Activated T-helper 2 cell treated with anti-CD3 and anti-CD28 coated beads, Interferon-gamma antibody, Interleukin-2, Interleukin-4, amounts not matched to agents 10 μg/mL and 5 μg/mL and 100 μg/mL, durations not matched to agents 14 hours and 24 hours and 36 hours (primary cell): ENCODE results near the gene STXBP5. TPM values are rescaled to one million over a fixed set of nuclear protein-coding genes. Genes with fewer than 3 reads are reported as not detected.

Experiments used
- DNase-seq: peaks from one replicate; pipeline ENCODE4 v3.0.0; 2021; ENCODE audit warnings: low spot score
- H3K27ac Mint-ChIP-seq: one replicate; pipeline ENCODE4 v1.8.0; 2021; ENCODE audit warnings: mixed read lengths
- H3K27me3 Mint-ChIP-seq: one replicate; pipeline ENCODE4 v1.8.0; 2021; ENCODE audit warnings: low read depth, mixed read lengths
- H3K36me3 Mint-ChIP-seq: one replicate; pipeline ENCODE4 v1.8.0; 2021; ENCODE audit warnings: low read depth, mixed read lengths
- H3K4me1 Mint-ChIP-seq: one replicate; pipeline ENCODE4 v1.8.0; 2021; ENCODE audit warnings: low read depth, mixed read lengths
- H3K4me3 Mint-ChIP-seq: one replicate; pipeline ENCODE4 v1.8.0; 2021; ENCODE audit warnings: low read depth, mild to moderate bottlenecking, moderate library complexity, mixed read lengths
- H3K9me3 Mint-ChIP-seq: one replicate; pipeline ENCODE4 v1.8.0; 2021; ENCODE audit warnings: mixed read lengths
- intact Hi-C: fragments of 100-400 bp; cut with micrococcal nuclease; formaldehyde crosslinking; loops from one replicate; pipeline ENCODE4 v1.15.1; 2023
- total RNA-seq: library from RNA; stranded (reverse); gene quantifications from 2 replicates; pipeline ENCODE4 v1.2.3, GENCODE V29; 2022

The STXBP5 gene
- total RNA-seq, 1 donor from 2014 or later: 21.2 TPM

DNA sequence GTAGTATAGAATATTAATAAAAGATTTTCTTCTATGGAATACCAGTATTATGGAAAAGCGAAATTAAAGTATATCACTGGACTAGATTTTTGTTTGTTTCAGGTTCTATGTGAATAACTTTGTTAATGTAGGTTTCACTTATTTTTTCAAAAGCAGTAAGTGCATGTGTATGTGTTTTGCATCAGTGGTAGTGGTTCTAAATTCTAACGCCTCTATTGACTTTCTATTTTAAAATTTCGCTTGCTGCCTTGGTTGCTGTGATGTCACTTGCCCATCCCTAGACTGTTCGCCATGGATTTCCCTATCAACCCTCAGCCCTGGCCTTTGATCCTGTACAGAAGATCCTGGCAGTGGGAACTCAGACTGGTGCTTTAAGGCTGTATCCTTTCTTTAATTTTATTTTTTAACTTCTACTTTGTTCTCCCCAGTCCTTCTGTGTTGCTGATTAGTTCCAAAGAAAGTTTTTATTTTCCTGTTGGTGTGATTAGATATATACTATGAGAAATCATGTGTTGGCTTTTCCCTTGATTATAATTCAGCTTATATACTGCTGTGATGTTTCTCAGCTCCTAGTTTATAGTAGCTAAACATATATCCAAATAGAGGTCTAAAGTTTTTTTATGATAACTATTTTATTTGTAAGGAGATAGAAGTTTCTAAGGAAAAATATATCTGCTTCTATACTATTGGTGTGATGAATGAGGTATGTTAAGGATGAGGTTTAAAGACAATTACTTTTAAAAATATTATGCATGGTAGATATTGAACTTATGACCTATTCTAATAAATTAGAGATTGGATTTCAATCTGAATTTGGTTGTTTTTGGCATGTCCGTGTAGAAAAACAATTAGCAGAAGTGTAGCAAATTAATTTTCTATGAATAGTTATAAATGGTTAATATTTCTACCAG is 1.7 kb downstream of the STXBP5 start:
- H3K4me3 Mint-ChIP-seq: peak overlapping the region; percentile 95
- no peak overlapping the region for H3K27ac Mint-ChIP-seq
- DNase-seq: no peak
- H3K27me3 Mint-ChIP-seq: no peaks in the 10 kb centered on the region
- H3K4me1 Mint-ChIP-seq: peaks cover 39% of the 10 kb centered on the region
- intact Hi-C loops: loop anchor here (10.0 kb wide), 3 partner anchors 421 to 1471 kb away; partner anchors contain the start of genes EPM2A and SHPRH
- no peaks in the 10 kb centered on the region for H3K9me3 Mint-ChIP-seq
- peaks cover 20% of the 10 kb centered on the region for H3K36me3 Mint-ChIP-seq

DNA sequence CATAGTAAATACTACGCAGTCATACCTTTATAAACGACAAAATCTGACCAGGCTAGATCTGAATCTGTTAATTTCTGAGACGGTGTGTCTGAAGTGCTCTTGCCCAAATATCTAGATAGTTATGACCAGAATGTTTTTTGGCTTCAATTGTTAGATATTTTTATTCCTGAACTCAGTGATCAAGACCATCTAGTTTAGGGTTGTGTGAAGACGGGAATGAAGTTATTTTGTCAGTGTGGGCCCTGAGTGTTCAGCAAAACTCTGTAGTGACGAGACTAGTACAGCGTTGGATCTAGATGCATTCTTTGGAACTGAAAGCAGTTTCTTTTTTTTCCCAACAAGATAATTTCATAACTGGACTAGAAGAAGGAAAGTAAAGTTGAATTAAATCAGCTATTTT is 3.1 kb downstream of the STXBP5 start:
- Mint-ChIP-seq H3K27me3 (no peaks in the 10 kb centered on the region), H3K9me3 (no peaks in the 10 kb centered on the region), H3K36me3 (peaks cover 24% of the 10 kb centered on the region), H3K4me3 (no peak overlapping the region), H3K4me1 (peaks cover 33% of the 10 kb centered on the region), H3K27ac (no peak overlapping the region)
- intact Hi-C loops: loop anchor here (10.0 kb wide), 3 partner anchors 423 to 1473 kb away; partner anchors contain the start of genes EPM2A and SHPRH
- DNase-seq: no peak

DNA sequence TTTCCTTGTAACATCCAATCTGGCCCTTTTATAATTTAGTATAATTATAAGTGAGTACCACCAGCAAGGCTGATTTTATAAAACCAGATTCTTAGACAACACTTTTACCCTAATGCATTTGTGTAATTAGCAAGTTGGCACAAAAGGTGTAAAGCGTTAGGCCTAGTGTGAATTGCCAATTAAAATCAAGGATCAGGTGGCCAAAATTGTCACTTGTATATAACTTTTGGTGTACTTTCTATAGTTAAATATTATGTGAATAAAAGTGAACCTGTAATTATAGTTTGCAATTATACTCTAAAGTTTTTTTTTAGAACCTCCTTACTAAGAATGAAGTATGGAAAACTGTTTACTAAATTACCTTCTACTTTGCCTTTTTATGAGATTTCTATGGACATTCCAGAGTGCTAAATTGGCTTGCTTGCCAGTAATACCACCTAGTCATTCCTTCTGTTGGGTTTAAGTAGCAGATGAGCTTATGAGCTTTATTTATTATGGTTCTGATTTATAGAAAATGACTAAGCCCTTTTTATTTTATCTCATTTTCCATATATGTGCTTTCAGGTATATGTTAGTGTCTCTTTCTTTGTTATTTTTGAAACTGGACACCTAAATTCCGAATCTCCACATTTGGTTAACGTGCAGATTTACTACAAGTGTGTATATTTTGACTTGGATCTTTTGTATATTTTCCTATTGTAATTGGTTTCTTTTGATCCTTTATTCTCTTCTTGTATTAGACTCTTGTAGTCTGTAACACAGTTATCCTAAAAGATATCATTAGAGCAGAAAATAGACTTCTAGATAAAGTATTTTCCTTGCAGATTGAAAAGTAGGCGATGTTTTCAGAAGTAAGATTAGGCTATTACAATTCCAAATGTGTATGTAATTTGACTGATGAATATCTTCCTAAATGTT is 3.9 kb downstream of the STXBP5 start:
- intact Hi-C loops: loop anchor here (10.0 kb wide), 3 partner anchors 423 to 1473 kb away; partner anchors contain the start of genes EPM2A and SHPRH
- H3K9me3 Mint-ChIP-seq: no peaks in the 10 kb centered on the region
- H3K4me3 Mint-ChIP-seq: no peak overlapping the region
- no peaks in the 10 kb centered on the region for H3K27me3 Mint-ChIP-seq
- peaks cover 36% of the 10 kb centered on the region for H3K4me1 Mint-ChIP-seq
- no peak for DNase-seq
- peaks cover 27% of the 10 kb centered on the region for H3K36me3 Mint-ChIP-seq
- no peak overlapping the region for H3K27ac Mint-ChIP-seq

DNA sequence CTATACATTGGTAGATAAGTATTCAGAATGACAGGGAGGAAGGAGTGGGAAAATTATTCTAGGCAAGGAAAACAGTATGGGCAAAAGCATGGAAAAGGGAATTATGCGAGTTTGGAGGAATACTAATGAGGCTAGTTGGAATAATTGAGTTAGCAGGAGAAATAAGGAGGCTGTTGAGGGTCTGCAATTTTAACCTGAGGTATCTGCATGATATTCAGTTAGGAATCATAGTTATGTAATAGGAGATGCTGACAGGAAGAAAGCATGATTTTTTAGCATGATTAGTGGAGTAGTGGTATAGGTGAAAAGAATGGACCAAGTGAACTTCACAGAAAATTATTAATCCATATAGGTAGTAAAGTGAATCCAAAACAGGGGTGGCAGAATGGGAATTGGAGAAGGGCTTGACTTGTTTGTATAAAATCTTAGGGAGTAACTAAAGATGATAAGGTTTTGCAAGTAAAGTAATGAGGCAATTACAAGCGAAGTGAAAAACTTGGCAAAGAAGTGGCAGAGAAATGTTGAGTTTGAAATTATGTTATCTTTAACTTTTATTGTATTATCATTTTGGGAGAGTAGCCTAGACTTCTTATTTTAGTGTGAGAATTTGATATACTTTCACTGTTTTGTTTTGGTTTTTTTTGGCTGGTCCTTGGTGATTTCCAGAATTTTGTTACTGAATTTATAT is 5.7 kb downstream of the STXBP5 start:
- intact Hi-C loops: loop anchor here (10.0 kb wide), 3 partner anchors 425 to 1475 kb away; partner anchors contain the start of genes EPM2A and SHPRH
- no peaks in the 10 kb centered on the region for H3K27me3 Mint-ChIP-seq
- H3K4me1 Mint-ChIP-seq: peaks cover 31% of the 10 kb centered on the region
- H3K36me3 Mint-ChIP-seq: peaks cover 25% of the 10 kb centered on the region
- no peak for DNase-seq
- H3K4me3 Mint-ChIP-seq: no peak overlapping the region
- no peak overlapping the region for H3K27ac Mint-ChIP-seq
- H3K9me3 Mint-ChIP-seq: no peaks in the 10 kb centered on the region

DNA sequence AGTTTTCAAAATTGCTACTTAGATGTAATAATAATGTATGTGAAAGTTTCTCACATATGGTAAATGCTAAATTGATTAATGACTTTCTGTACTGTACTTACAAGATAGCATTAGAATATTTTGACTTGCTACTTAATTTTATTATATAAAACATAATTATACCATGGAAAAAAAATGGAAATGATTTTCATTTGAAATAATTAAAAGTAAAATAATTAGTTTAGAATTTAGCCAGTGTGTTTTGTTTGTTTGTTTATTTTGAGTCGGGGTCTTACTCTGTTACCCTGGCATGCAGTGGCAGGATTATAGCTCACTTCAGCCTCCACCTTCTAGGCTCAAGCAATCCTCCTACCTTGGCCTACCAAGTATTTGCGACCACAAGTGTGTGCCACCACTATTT is 7.1 kb downstream of the STXBP5 start:
- Mint-ChIP-seq H3K4me1 (peaks cover 21% of the 10 kb centered on the region), H3K4me3 (no peak overlapping the region), H3K27ac (no peak overlapping the region), H3K36me3 (peaks cover 23% of the 10 kb centered on the region), H3K27me3 (no peaks in the 10 kb centered on the region), H3K9me3 (no peaks in the 10 kb centered on the region)
- intact Hi-C loops: no loop called here
- DNase-seq: no peak

DNA sequence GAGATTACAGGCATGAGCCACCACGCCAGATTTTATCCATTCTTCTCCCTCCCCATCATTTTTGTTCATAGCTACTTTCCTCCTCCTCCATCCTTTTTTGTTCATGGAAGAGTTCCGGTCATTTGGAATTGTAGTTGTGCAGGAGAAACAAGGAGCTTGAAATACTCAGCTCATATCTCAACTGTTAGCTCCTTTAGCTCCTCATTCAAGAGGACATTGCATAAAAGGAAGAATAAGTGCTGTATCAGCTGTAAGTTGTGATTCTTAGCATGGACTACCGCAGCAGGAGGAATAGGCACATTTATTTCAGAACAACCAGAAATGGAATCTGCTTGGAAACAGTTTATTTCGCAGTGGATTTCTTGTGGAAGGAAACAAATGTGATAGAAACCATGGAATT is 7.6 kb downstream of the STXBP5 start:
- no peaks in the 10 kb centered on the region for H3K27me3 Mint-ChIP-seq
- H3K27ac Mint-ChIP-seq: no peak overlapping the region
- peaks cover 20% of the 10 kb centered on the region for H3K4me1 Mint-ChIP-seq
- no peak overlapping the region for H3K4me3 Mint-ChIP-seq
- peaks cover 23% of the 10 kb centered on the region for H3K36me3 Mint-ChIP-seq
- no peaks in the 10 kb centered on the region for H3K9me3 Mint-ChIP-seq
- intact Hi-C loops: no loop called here
- DNase-seq: no peak

DNA sequence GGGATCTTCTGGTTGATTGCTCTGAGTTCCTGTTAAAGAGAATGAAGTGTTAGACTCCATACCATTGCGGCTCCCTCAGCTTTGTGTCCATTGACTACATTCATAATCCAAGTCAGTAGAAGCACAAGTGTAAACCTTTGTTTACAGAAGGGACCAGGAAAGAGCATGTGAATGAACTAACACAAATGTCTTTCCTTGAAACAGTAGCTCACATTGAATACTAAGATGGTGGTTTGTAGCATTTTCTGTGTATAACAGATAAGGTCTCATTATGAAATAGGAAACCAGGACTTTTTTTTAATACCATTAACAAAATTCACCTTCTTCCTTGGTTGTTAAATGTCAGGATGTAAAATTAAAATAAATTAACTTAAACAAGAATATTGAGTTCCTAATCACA is 8.4 kb downstream of the STXBP5 start:
- no peak overlapping the region for H3K4me3 Mint-ChIP-seq
- H3K36me3 Mint-ChIP-seq: peaks cover 18% of the 10 kb centered on the region
- no peak for DNase-seq
- H3K9me3 Mint-ChIP-seq: no peaks in the 10 kb centered on the region
- H3K27ac Mint-ChIP-seq: no peak overlapping the region
- H3K27me3 Mint-ChIP-seq: no peaks in the 10 kb centered on the region
- intact Hi-C loops: no loop called here
- peaks cover 14% of the 10 kb centered on the region for H3K4me1 Mint-ChIP-seq

DNA sequence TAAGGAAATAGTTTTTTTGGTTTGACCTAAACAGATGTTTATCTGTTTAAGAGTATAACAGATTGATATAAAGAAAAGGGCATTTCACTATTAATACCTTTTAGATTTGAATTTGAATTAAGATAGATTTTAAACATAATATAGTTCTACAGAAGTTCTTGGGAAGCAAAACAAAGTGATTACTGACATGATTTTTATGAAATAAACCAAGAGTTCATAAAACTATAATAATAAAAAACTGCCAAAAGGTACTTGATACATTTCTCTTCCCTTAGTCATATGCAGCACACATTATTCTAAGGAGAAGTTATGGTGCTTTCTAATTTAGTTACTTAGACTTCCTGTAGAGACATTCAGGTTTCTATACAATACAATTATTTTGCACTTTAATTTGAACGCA is 9.6 kb downstream of the STXBP5 start:
- Mint-ChIP-seq H3K27ac (no peak overlapping the region), H3K27me3 (no peaks in the 10 kb centered on the region), H3K36me3 (peaks cover 18% of the 10 kb centered on the region), H3K4me1 (peaks cover 11% of the 10 kb centered on the region), H3K4me3 (no peak overlapping the region), H3K9me3 (no peaks in the 10 kb centered on the region)
- DNase-seq: no peak
- intact Hi-C loops: no loop called here

DNA sequence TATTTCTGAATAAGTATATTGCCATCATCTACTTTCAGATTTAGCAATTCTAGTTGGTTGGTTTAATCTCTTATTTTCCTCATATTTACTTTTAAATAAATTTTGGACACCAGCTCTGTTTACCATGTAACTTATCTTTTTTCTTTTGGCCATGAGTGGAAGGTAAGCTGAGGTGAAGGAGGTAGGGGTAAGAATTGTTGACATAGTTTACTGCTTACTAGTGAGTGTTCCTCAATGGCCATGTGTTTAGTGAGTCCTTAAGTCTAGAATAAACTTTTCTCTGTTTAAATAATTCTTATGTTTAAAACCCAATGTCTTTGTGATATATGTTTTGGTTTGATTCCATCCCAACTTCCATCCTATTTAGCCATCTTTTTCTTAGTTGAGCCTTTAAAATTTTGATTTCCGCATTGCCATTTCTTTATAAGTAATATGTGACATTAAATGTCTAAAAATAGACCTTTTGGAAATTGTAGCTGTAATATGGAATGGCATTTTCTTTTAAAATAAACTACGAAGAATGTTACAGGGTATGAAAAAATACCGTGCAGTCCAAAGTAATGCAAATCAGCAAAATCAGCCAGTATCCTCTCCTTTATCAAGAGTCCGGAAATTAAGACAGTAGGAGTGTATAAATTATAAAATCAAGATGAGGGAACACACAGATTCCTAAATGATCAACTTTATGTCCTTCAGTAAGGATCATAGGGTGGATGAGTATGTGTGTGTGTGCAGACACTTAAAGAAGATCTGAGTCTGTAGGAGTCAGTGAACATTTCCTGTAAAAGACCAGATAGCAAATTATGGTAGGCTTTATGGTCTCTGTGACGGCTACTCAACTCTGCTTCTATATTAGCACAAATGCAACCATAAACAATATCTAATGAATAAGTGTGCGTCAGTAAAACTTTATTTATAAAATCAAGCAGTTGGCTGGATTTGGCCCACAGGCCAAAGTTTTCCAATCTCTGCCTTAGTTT is 10.3 kb downstream of the STXBP5 start:
- peaks cover 21% of the 10 kb centered on the region for H3K36me3 Mint-ChIP-seq

DNA sequence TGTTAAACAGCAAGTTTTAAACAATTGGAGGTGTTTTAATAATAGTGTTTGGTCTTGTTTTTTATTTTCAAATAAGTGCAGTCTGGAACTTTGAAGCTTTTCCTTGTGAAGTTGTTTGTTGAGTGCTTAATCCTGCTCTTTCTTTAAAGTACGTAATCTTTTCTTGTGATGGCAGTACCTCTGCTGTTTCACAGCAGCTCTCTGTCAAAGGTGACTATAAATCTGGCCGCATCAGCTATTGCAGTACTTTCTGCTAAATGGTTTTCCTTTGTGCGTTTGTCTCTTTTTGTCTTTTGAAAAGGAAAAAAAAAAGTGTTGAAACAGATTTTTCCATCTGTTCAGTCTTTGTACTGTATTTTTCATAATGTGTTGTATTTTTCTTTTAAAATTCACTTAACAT is 12.7 kb downstream of the STXBP5 start:
- intact Hi-C loops: no loop called here
- Mint-ChIP-seq H3K27ac (no peak overlapping the region), H3K9me3 (no peaks in the 10 kb centered on the region), H3K4me3 (no peak overlapping the region), H3K27me3 (no peaks in the 10 kb centered on the region), H3K4me1 (peaks cover 11% of the 10 kb centered on the region), H3K36me3 (peaks cover 32% of the 10 kb centered on the region)
- no peak for DNase-seq

More for the DNA sequence above, 10.3 kb downstream of the STXBP5 start:
- H3K27ac Mint-ChIP-seq: no peak overlapping the region
- H3K4me1 Mint-ChIP-seq: peaks cover 9% of the 10 kb centered on the region
- no peak for DNase-seq
- no peak overlapping the region for H3K4me3 Mint-ChIP-seq
- intact Hi-C loops: no loop called here
- no peaks in the 10 kb centered on the region for H3K27me3 Mint-ChIP-seq
- no peaks in the 10 kb centered on the region for H3K9me3 Mint-ChIP-seq

DNA sequence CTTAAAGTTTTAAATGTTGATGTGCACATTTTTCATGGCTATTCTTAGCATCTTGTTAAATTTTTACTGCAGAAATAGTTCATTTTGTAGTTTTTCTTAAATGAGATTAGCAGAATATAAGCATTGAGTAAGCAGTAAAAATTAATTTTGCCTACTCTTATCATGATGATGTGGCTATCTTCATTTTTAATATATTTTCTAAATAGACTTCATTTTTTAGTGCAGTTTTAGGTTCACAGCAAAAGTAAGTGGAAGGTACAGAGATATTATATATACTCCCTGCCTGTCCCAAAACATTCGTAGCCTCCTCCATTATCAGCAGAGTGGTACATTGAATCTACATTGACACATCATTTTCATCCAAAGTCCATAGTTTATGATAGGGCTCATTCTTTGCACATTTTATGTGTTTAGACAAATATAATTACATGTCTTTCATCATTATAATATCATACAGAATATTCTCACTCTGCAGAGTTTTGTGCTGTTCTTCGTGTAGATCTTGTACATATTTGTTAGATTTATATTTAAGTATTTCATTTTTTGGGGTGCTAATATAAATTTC is 13.7 kb downstream of the STXBP5 start:
- Mint-ChIP-seq H3K4me1 (peaks cover 10% of the 10 kb centered on the region), H3K36me3 (peaks cover 37% of the 10 kb centered on the region), H3K9me3 (no peaks in the 10 kb centered on the region), H3K4me3 (no peak overlapping the region), H3K27me3 (no peaks in the 10 kb centered on the region), H3K27ac (no peak overlapping the region)
- intact Hi-C loops: no loop called here
- no peak for DNase-seq
